GM19452 (cell line): Measurements from ENCODE around the gene SPINK9.
"Not testable (repeated sequence)": the region's sequence is repeated elsewhere in the genome, so short reads cannot be mapped to it uniquely, and the experiment has no call there.

ENCODE experiments used
- ATAC-seq: cut with Tn5 transposase; IDR thresholded peaks from one replicate; pipeline ENCODE4 v1.9.1; 2021; ENCODE audit not compliant: unreplicated experiment

The SPINK9 gene

GRCh38 chr5:148335259-148335658 is at the start of gene SPINK9:
TSS of gene SPINK9 (plus strand) at chr5:148335559. CDS start at chr5:148335614, 55 bp downstream.
- ATAC-seq, result no peak

GRCh38 chr5:148290271-148291195 is 44.8 kb upstream of the SPINK9 start:
- no peak for ATAC-seq

- ATAC-seq, result no peak
These were observed 37.6 kb upstream of the SPINK9 start for GRCh38 chr5:148297731-148298130.

GRCh38 chr5:148306446-148306845 is 28.9 kb upstream of the SPINK9 start:
- no peak for ATAC-seq

GRCh38 chr5:148309019-148309418 is 26.3 kb upstream of the SPINK9 start:
- ATAC-seq, result no peak

- ATAC-seq, result no peak
These were observed 25.6 kb upstream of the SPINK9 start for GRCh38 chr5:148309746-148310145.

- ATAC-seq, result no peak
These were observed 23.9 kb upstream of the SPINK9 start for GRCh38 chr5:148311484-148311883.

- no peak for ATAC-seq
These were observed 23.2 kb upstream of the SPINK9 start, which contains the start of gene SPINK7 for GRCh38 chr5:148312153-148312552. TSS of gene SPINK7 (plus strand) at chr5:148312423. CDS start at chr5:148312484, 61 bp downstream.

GRCh38 chr5:148314187-148314586 is 21.2 kb upstream of the SPINK9 start:
- ATAC-seq, result no peak

GRCh38 chr5:148314731-148315130 is 20.6 kb upstream of the SPINK9 start:
- no peak for ATAC-seq

GRCh38 chr5:148320011-148320963 is 15.1 kb upstream of the SPINK9 start:
- ATAC-seq, result not testable (repeated sequence)

- ATAC-seq, result no peak
These were observed 2.0 kb upstream of the SPINK9 start for GRCh38 chr5:148333262-148333849.

- no peak for ATAC-seq
These were observed 1.5 kb downstream of the SPINK9 start for GRCh38 chr5:148336704-148337435.

GRCh38 chr5:148342371-148343045 is 7.1 kb downstream of the SPINK9 start:
- ATAC-seq, result no peak

- no peak for ATAC-seq
These were observed 7.7 kb downstream of the SPINK9 start for GRCh38 chr5:148343046-148343407.

- no peak for ATAC-seq
These were observed 8.5 kb downstream of the SPINK9 start for GRCh38 chr5:148343603-148344487.

GRCh38 chr5:148347706-148348105 is 12.3 kb downstream of the SPINK9 start:
- no peak for ATAC-seq

GRCh38 chr5:148352696-148353095 is 17.3 kb downstream of the SPINK9 start:
- ATAC-seq, result no peak

- ATAC-seq, result no peak
These were observed 18.3 kb downstream of the SPINK9 start for GRCh38 chr5:148353634-148354033.
